ENCODE measurements around the gene MMD. TPM values are rescaled to one million over a fixed set of nuclear protein-coding genes. Genes with fewer than 3 reads are reported as not detected.

Gene MMD
- total RNA-seq, 1 donor from 2014 or later, result 22.3 TPM

GRCh38 chr17:55452139-55452790, 30.6 kb upstream of the MMD start:
- H3K27me3 ChIP-seq (ENCODE audit: control insufficient read depth, insufficient read depth, low read length), result no peaks in the 10 kb centered on the region
- TF ChIP-seq, protein P1, sequence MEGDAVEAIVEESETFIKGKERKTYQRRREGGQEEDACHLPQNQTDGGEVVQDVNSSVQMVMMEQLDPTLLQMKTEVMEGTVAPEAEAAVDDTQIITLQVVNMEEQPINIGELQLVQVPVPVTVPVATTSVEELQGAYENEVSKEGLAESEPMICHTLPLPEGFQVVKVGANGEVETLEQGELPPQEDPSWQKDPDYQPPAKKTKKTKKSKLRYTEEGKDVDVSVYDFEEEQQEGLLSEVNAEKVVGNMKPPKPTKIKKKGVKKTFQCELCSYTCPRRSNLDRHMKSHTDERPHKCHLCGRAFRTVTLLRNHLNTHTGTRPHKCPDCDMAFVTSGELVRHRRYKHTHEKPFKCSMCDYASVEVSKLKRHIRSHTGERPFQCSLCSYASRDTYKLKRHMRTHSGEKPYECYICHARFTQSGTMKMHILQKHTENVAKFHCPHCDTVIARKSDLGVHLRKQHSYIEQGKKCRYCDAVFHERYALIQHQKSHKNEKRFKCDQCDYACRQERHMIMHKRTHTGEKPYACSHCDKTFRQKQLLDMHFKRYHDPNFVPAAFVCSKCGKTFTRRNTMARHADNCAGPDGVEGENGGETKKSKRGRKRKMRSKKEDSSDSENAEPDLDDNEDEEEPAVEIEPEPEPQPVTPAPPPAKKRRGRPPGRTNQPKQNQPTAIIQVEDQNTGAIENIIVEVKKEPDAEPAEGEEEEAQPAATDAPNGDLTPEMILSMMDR (IDR thresholded peaks at IDR 0.05; ENCODE audit: insufficient read depth, low read length, poor library complexity, severe bottlenecking), result no peak
- H3K4me3 ChIP-seq (ENCODE audit: low read depth, low read length), result no peak overlapping the region
- no peaks in the 10 kb centered on the region for H3K36me3 ChIP-seq (ENCODE audit: control insufficient read depth, insufficient read depth, low read length)
- no peak for DNase-seq (ENCODE audit: low read depth)

DNA sequence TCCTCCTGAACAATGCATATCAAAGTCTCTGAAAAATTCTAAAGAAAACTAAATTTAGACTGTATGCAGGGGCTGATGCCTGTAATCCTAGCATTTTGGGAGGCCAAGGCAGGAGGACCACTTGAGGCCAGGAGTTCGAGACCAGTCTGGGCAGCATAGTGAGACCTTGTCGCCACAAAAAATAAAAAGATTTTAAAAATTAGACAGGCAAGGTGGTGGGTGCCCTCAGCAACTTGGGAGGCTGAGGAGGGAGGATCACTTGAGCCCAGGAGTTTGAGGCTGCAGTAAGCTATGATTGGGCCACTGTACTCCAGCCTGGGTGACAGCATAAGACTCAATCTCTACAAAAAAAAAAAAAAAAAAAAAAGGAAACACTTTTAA, 30.1 kb upstream of the MMD start:
- Histone ChIP-seq H3K4me3 (ENCODE audit: low read depth, low read length) (no peak overlapping the region), H3K27me3 (ENCODE audit: control insufficient read depth, insufficient read depth, low read length) (no peaks in the 10 kb centered on the region), H3K36me3 (ENCODE audit: control insufficient read depth, insufficient read depth, low read length) (no peaks in the 10 kb centered on the region)
- no peak for DNase-seq (ENCODE audit: low read depth)
- TF ChIP-seq, protein P1 (IDR thresholded peaks at IDR 0.05; ENCODE audit: insufficient read depth, low read length, poor library complexity, severe bottlenecking), result no peak

GRCh38 chr17:55451203-55451641, 29.6 kb upstream of the MMD start:
- DNase-seq (ENCODE audit: low read depth), result no peak
- Histone ChIP-seq H3K4me3 (ENCODE audit: low read depth, low read length) (no peak overlapping the region), H3K27me3 (ENCODE audit: control insufficient read depth, insufficient read depth, low read length) (no peaks in the 10 kb centered on the region), H3K36me3 (ENCODE audit: control insufficient read depth, insufficient read depth, low read length) (no peaks in the 10 kb centered on the region)
- TF ChIP-seq, protein P1 (IDR thresholded peaks at IDR 0.05; ENCODE audit: insufficient read depth, low read length, poor library complexity, severe bottlenecking), result no peak

- Histone ChIP-seq H3K27me3 (ENCODE audit: control insufficient read depth, insufficient read depth, low read length) (no peaks in the 10 kb centered on the region), H3K4me3 (ENCODE audit: low read depth, low read length) (no peak overlapping the region), H3K36me3 (ENCODE audit: control insufficient read depth, insufficient read depth, low read length) (no peaks in the 10 kb centered on the region)
- no peak for DNase-seq (ENCODE audit: low read depth)
- TF ChIP-seq, protein P1 (IDR thresholded peaks at IDR 0.05; ENCODE audit: insufficient read depth, low read length, poor library complexity, severe bottlenecking), result no peak
Observed at GRCh38 chr17:55450232-55450825, 28.7 kb upstream of the MMD start.

DNA sequence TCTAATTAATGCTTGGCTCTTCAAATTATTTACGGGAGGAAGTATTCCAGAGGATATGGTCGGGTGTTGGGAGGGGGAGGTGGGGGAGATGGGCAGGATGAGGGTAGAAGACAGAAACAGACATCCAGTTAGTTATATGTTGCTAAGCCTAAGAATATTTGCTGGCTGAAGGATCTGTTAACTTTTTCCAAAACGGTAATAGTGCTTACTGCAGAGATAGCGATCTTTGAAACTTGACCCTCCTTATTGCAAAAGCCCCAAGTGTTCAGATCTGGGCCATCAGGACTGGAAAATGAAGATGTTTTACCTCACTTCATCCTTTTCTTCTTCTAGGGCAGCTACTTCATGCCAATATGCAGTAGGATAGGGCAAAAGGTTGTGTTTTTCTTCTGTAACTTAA, 27.0 kb upstream of the MMD start:
- DNase-seq (ENCODE audit: low read depth), result no peak
- H3K36me3 ChIP-seq (ENCODE audit: control insufficient read depth, insufficient read depth, low read length), result no peaks in the 10 kb centered on the region

More for the DNA sequence above, 27.0 kb upstream of the MMD start:
- Histone ChIP-seq H3K4me3 (ENCODE audit: low read depth, low read length) (no peak overlapping the region), H3K27me3 (ENCODE audit: control insufficient read depth, insufficient read depth, low read length) (no peaks in the 10 kb centered on the region)
- TF ChIP-seq, protein P1 (IDR thresholded peaks at IDR 0.05; ENCODE audit: insufficient read depth, low read length, poor library complexity, severe bottlenecking), result no peak
